Measurements from ENCODE around the gene SGSM1. TPM values are rescaled to one million over a fixed set of nuclear protein-coding genes. Genes with fewer than 3 reads are reported as not detected.
A peak's percentile ranks its signal among the peaks of the same experiment; 100 is the strongest.

Gene SGSM1
- total RNA-seq, 1 experiment from 2014 or later = 0.23 TPM

GRCh38 chr22:24803064-24803542, 2.9 kb upstream of the SGSM1 start:
- peak; percentile 51 for DNase-seq (ENCODE audit: low spot score)

GRCh38 chr22:24806663-24807001, 621 bp downstream of the SGSM1 start:
- DNase-seq (ENCODE audit: low spot score) = no peak

GRCh38 chr22:24807284-24807950, 1.4 kb downstream of the SGSM1 start:
- no peak for DNase-seq (ENCODE audit: low spot score)

DNA sequence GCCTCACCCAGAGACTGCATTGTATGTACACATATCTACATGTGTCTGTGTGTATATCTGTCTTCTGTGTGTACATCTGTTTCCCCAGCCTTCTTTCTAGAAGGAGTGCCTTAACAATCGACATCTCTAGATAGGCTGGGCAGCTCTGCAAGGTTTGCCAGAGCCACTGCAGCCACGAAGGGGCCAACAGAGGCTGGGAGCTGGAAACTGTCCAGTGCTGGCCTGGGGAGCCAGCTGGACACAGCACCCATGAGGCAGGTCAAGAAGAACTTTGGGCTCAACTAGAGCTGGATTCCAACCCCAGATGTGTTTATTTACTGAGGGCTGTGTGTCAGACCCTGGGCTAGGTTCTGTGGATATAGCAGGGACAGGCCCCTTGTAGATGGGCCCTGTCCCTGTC, 3.3 kb downstream of the SGSM1 start:
- no peak for DNase-seq (ENCODE audit: low spot score)

DNA sequence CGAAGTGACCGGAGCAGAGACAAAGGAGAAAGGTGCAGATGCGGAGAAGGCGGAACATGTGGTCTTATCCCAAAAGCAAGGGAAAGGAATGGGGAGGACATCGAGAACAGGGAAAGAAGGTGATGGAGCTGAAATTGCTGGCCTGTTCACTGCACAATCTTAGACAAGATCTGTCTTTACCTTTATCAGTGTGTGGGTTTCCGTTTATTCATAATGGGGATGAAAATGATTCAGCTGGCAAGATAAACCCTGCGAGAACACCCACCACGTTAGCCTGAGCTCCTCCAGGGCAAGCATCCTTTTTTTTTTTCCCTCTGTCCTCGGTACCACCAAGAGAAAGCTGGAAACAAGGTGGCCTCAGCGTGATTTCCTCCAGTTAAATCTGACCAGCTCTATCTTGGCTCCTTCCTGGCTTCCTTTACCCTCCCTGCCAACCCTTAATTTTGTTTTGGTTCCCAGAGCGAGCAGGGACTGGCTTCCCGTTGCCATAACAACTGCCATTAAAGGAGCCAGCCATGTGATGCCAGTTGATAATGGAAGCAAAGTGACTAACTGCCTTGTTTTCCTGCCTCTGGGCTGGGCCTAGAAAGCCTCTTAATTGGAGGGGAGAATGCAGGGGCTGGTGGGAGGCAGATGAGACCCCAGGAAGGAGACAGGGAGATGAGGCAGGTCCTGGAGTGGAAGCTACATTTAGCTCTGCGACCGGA, 4.2 kb downstream of the SGSM1 start:
- no peak for DNase-seq (ENCODE audit: low spot score)

GRCh38 chr22:24812950-24813775, 7.2 kb downstream of the SGSM1 start:
- no peak for DNase-seq (ENCODE audit: low spot score)

- no peak for DNase-seq (ENCODE audit: low spot score)
Observed at GRCh38 chr22:24813861-24814770, 8.1 kb downstream of the SGSM1 start.

DNA sequence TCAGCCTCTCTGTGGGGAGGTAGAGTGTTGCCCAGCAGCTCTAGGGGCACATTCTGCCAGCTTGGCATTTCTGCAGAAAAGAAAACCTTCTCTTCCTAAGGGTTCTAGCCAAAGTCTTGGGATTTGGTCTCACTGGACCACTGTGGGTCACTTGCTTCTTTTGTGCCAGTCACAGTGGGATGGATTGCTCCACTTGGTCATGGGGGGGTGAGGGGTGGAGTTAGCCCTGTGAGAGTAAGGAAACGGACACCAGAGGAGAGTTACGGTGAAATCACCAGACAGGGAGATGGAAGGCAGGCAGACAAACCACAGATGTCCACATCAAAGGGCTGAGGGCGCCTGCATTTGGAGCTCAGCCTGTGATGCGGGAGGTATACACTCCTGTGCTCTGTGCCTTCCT, 10.8 kb downstream of the SGSM1 start:
- DNase-seq (ENCODE audit: low spot score) = no peak

- no peak for DNase-seq (ENCODE audit: low spot score)
Observed at GRCh38 chr22:24819487-24819886, 13.5 kb downstream of the SGSM1 start.

- DNase-seq (ENCODE audit: low spot score) = no peak
Observed at GRCh38 chr22:24819911-24820461, 14.0 kb downstream of the SGSM1 start.

DNA sequence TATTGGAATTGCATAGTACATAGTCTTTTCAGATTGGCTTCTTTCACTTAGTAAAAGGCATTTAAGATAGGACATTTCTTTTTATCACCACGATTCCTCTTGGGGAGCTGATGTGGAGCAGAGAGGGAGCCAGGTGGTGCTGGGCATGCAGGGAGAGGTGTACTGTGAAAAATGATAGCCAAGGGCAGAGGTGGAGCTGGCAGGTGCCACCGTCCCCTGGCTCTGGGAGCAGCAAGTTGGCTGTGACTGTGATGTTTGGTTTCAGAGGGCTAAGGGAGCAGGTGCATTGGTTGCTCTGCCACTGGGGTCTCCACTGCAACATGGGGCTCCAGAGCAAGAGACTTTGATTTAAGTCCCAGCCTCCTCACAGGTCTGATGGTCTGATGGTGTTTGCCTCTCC, 16.5 kb downstream of the SGSM1 start:
- DNase-seq (ENCODE audit: low spot score) = no peak

DNA sequence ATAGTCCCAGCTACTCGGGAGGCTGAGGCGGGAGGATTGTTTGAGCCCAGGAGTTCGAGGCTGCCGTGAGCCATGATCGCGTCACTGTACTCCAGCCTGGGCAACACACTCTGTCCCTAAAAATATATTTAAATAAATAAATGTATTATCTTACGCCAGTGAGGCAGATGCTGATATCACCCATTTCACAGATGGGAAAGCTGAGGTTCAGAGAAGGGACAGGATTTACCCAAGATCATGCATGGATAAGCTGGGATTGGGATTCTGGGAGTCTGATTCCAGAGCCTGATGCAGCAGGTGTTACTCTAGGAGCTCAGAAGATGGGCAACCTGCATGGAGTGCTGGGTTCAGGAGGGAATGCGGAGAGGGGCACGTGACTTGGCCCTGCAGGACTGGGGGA, 17.8 kb downstream of the SGSM1 start:
- DNase-seq (ENCODE audit: low spot score) = no peak

GRCh38 chr22:24824250-24824649, 18.2 kb downstream of the SGSM1 start:
- DNase-seq (ENCODE audit: low spot score) = no peak

GRCh38 chr22:24824915-24825314, 18.9 kb downstream of the SGSM1 start:
- no peak for DNase-seq (ENCODE audit: low spot score)

GRCh38 chr22:24826710-24827285, 20.8 kb downstream of the SGSM1 start:
- DNase-seq (ENCODE audit: low spot score) = no peak

- DNase-seq (ENCODE audit: low spot score) = no peak
Observed at GRCh38 chr22:24827296-24827695, 21.3 kb downstream of the SGSM1 start.

DNA sequence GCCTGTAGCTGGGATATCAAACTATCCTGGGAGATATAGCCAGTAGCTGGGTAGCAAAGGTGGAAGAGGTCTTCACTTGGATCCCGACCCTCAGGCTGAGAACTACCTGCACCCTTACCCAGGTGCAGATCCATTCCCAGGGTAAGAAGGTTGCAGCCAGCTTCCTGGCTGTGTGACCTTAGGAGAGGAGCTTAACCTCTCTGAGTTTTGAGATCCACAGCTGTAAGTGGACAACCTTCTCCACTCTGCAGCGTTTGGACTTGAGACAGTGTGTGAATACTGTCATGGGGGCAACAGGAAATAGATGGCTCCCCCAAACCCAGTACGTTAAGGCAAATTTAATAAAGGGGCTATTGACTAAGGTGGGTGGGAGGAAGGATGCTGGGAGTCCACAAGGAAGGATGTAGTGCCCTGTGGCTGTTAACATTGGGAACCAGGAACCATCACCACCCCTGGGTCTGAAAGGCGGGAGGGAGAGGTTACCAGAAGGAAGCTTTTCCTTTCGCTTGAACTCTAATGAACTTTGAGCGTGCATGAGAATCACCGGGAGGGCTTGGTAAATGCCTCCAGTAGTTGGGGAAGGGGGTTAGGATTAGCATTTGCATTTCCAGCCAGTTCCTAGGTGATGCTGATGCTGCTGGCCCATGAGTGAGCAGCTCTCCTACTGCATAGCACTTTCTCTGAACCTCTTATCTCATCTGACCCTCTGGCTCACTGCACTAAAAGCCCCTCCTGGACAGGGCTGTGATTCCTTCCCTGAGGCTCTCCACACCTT, 24.4 kb downstream of the SGSM1 start:
- no peak for DNase-seq (ENCODE audit: low spot score)

GRCh38 chr22:24831687-24832086, 25.7 kb downstream of the SGSM1 start:
- DNase-seq (ENCODE audit: low spot score) = no peak

GRCh38 chr22:24833881-24834495, 28.0 kb downstream of the SGSM1 start:
- DNase-seq (ENCODE audit: low spot score) = no peak

Measured in HT-29 (cell line).